Activated CD4-positive, alpha-beta T cell treated with anti-CD3 and anti-CD28 coated beads for 4 hours (primary cell): ENCODE data around the gene ZNF516.

Experiments
- DNase-seq, 2 donors: peaks; one replicate each; pipeline ENCODE4 v3.0.0-alpha.2; 2020

Gene ZNF516

DNA sequence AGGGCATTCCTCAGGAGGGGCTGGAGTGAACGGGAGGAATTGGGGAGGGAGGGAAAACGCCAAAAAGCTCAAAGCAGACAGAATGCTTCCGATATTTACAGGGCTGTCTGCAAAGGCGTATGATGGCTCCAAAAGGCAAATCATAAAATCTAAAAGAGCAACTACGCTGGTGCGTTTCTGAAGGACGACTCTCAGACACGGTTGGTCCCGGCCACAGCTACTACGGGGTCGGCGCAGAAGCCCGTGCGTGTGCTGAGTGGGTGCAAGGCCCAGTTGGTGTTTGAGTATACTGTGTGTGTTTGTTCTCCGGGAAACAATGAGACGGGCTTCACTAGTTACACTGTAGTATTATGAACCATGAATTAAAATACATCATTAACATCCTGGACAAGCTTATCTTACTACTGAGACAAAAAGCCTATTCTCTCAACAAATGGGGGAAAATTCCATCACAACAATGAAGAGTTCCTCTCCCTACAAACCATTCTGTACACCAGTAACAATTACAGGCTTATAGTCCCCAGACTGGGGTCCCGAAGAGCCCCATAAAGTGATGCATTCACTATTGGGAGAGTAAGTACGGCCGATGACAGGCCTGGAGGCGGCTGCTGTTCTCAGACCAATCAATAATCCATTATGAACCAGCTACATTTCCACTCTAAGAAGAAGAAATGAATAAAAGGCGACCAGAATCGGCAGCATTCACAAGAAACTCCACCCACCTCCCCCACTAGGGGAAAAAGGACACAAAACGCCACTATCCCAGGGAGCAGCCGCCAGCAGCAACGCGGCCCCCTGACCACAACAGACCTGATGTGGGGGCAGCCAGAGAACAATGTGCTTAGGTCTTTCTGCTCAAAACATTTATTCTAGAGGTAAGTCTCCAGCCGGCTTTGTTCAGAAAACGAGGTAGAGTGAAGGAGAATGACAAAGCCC is 43.4 kb downstream of the ZNF516 start:
- DNase-seq, result no peak

DNA sequence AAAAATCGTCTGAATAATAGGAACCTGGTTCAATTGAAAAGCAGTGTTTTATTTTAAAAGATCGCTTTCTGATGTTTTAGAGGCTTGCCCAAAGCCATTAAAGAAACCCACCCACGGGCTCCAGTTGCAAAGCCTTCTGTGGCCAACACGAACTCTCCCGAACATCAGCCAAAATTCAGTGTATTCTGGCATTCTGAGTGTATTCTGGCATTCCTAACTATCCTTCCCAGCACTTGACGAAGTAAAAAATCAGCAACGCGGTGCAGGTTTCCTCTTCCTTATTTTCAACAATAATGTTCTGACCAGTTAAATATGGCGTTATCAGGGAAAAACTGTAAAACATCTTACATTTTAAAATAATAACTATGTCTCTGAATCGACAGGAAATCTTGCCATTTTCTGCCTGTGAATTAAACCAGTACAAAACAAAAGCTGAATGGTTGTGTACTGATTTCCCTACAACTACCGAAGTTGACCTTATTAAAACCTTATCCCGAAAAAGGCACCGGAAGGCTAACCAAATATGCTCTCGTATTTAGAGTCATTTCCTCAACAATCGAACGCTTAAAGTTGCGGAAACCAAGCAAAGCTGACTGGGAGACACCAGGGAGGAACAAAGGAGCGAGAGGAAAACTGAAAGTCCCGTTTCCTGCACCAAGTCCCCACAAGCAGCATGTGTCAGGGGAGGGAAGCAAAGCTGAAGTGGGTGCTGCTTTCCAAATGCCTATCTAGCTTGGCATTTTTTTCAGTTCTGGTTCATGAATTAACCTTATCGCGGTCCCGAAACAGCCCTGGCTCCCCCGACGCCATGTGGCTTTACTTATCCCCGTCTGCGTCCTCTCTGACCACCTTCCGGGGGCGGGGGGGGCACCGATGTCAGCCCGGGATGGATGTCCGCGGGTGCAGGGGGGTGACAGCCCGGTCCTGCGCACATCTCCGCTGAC is 44.3 kb downstream of the ZNF516 start:
- DNase-seq, result no peak

DNA sequence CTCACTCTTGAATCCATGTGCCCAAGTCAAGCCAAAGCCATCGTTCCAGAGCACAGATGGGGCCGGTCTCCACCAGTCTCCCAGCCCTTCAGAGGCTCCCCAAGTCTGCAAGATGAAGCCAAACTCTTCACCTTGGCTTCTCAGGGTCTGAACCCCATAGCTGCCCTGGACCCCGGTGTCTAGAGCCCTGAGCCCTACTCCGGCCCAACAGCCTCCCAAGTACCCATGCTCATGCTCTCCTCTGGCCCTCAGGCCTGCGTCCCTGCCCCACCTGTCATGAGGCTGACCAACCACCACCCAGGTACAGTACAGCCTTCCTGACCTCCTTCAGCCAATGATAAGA is 46.0 kb downstream of the ZNF516 start:
- no peak for DNase-seq

DNA sequence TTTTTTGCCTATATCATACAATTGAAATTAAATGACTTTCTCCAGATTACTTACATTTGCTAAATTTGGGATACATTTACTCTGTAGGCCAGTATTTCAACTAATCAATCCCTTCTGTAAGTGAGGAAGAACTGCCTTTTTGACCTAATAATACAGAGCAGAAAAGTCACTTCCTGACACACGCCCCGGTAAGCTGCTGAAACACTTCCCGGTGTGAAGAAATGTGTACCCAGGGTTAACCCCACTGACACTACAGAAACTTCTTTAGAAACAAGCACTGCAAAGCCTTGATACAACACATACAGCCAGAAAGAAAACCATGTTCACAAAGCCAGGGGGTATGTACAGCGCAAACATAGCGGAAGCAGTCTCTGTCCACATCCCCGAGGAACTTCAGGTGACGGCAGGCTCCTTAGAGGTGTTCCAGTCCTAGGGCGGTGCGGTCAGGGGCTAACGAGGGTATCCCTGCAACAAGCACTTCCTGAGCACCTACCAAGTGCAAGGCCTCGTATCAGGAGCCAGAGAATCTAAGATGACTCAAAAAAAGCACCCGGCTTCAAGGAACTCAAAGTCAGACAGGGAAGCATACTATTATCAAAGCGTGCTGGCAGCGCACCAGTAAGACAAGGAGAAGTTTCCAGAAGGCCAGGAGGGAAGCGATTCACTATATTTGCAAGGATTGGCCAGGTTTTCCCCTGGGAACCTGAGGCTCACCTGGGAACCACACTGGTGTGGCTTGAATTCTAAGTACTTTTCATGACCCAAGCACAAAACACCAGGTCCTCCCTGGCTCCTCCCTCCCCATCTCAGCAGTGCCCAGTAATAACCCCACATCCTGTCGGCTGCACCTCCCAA is 46.6 kb downstream of the ZNF516 start:
- DNase-seq, result no peak

DNA sequence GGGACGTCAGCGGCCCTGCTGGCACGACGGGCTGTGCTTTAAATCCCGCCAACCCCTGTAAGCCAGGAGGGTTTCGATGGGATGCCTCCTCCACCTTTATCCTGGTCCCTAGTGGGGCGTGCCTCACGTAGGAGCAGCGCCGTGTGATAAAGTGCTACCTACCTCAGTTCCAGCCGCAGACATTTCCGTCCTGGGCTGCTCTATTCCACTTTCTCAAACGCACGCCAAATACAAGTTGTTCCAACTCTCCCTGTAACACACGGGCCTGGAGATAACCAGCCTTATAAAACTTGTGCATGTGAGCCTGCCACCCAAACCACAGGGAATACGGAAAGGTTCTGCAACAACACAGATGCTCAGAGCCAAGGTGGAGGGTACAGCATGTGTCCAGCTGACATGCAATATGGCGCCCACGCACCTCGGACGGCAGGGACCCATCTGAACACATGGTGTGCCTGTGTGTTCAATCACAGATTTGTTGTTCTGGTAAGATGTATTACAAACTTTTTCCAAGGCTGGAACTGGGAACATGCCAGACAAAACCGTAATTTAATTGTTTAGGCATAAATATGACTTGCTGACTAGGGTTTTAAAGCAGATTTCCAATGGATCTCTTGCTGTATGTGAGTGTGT is 47.7 kb downstream of the ZNF516 start:
- no peak for DNase-seq

DNA sequence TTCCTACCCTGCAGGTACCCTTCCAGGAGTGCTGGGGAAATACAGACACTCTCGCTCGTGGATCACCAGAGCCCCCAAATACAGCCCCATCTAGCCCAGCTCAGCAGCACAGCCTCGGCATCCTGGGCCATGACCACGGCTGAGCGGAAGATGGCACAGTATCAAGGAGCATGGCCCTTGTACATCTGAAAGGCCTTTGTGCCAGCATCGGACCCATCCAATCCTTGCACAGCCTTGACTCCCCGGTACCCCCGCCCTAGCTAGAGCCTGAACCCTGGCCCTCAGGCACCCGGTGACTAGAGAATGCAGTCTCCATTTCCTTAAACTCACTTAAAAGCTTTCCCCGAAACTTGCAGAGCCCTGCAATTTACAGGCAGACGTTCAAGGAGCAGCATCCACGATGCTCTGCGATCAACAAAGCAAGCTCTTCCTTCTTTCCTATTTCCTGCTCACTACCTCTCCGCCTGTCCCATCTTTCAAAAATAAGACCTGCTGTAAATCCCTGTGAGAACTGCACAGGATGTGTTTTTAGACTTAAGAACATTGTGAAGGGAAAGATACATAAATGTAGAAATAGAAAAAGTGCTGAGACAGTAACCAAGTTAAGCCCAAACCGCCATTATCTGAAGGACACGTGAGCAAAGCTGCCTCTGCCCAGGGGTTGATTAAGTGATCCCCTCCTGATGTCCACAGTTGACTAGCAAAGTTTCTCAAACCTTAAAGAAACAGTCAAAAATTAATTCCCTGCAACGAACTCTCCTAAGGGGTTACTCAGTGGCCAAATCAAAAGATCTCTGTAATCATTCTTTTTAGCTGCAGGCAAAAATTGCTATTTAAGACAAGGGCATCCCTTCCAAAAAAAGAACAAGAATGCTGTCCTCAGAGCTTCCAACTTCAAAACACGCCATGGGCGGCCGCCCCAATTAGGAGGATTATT is 48.5 kb downstream of the ZNF516 start:
- no peak for DNase-seq

DNA sequence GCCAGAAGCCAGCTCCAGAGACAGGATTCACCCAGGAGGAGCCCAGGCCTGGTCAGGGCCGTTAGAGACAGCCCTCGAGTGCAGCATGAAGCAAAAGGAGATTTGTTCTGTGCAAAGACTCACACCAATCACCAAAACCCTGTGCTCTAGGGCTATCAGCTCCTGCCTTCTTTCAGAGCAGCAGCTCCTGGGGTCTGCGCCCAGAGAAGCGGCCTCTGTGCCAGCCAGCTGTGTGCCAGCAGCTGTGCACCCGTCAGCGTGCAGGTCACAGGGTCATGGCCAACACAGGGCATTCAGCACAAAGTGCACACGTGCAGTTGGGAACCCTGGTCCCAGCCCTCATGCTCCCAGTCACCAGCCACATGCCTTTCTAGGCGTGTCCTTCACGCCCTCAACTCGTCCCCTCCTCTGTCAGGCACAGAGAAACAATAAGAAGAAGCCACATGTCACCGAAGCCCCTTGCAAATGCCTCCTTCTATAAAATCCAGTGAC is 49.3 kb downstream of the ZNF516 start:
- DNase-seq, result no peak

DNA sequence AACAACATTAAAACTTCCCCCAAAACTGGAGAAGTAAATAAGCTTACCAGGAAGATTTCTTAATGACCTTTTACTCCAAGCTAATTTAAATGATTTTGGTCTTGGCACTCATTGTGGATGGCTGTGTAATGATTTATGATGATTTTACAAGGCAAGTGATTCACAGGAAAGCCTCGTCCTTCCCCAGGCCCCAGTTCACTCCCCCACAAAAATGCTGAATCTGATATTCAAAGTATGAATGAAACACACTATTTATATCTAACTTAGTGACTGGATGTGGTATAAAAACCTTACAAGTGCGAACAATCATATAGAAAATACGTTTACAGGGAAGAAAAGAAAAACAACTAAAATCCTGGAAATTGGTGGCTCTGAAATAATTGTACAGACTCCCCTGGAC is 49.8 kb downstream of the ZNF516 start:
- DNase-seq, result no peak

DNA sequence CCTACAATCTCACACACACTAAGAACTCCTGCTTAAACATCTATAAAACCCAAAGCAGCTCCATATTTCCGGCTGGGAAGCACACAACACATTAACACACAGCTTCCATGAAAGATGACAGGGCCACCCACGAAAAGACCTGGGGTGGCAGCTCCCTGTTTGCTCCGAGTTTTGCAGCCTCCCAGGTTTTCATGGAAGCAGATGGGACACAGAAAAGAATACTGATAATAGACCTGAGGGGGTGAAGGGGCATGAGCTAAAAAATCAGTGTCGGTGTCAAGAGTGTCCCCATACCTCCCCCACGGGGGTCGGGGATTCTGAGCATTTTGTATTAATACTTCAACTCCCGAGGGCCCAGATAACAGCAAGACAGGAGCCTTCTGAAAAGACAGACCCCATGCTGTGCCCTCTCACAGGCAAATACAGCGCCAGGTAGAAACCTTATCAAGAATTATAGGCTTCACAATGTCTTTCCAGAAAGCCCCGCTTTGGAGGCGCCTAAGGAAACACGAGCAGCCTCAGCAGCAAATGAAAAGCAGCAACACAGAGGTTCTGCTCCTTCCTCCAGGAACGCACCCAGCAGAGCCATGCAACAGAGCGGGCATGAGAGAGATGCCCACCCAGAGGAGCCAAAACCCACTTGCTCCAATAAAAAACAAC is 50.5 kb downstream of the ZNF516 start:
- no peak for DNase-seq

DNA sequence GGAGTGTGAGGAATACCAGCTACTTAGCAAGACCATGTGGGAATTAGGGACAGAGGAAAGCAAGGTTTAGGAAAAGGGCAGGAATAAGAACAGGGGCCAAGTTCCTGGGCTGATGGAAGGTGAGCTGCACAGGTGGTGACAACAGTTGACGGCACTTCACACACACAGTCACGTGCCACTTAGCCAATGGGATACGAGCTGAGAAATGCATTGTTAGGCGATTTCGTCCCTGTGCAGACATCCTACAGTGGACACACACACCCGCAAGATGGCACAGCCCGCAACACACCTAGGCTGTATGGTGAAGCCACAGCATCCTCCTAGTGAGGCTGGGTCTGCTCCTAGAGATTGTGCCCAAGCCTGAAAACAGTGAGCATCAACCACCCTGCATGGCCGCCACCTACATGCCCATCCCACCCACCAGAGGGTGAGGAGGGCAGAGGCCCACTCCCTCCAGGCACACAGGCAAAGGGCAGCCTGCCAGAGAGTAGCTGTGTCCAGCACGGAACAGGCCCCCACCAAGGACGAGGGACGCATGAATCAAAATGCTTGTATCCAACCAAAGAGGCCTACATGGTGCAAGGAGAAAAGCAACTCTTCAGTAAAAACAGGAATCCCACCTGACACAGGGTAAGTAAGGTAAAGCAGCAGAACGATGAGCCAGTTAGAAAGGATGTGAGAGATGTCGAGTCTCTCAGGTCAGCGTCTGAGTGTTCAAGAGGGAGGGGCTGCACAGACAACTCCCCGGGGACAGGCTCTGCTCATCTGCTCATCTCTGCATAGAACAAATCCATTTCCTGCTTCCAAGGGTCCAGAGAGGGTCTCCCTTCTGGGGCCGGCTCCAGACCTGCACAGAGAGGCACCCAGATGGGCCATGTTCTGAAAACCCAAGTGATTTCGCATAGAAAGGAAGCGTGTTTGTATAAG is 51.3 kb downstream of the ZNF516 start:
- no peak for DNase-seq

DNA sequence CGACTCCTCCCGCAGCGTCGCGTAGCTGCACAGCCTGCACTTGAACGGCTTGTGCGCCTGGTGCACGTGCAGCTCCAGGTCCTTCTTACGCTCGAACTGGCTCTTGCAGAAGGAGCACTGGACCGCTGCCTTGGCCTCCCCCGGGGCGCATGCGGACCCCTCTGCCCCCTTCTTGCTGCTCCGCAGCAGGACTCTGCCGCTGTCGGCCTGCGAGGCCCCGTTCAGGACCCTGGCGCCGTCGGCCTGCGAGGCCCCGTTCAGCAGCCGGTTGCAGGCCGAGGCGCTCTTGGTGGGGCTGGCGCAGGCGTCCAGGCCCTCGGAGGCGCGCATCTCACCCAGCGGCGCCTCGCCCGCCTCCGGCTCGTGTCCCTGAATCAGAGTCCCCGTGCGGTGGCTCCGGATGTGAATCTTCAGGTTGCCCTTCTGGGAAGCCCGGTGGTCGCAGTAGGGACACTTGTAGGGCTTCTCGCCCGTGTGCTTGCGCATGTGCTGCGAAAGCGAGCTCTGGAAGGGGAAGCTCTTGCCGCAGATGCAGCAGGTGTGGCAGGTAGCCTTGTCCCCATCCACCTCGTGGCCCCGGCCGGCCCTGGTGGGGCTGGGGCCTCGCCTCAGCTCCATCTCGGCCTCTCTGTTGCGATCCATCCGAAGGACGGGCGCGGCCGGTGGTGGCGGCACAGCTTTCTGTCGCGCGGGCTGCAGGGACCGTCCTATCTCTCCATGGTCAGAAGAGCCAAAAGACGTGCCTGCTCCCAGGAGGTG is 52.5 kb downstream of the ZNF516 start:
- DNase-seq, result no peak

DNA sequence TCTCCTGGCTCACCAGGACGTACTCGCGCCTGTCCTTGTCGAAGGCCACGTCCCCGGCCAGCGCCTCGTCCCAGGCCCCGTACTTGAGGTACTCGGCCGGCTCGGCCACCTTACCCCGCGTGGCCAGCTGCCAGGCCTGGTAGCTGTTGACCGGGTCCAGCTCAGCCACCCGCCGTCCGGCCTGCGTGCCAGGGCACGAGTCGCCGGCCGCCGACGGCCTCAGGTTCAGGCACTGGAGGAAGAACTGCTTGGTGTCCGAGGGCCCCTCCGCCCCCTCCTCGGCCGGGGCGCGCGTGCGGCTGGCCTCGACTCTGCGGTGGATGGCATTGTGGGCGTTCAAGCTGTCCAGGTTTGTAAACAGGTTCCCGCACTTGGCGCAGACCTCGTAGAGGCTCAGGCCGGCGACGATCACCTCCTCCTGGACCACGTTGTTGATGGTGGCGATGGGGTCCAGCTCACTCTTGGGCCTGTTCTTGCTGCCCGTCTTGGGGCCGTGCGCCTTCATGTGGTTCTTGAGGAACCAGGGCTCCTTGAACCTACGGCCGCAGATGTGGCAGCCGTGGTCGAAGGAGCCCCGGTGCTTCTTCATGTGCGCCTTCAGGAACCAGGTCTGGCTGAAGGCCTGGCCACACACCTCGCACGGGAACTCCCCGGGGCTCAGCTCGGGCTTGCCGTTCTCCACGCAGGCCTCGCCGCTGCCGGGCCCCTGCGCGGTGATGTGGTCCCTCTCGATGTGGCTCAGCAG is 53.2 kb downstream of the ZNF516 start:
- no peak for DNase-seq

DNA sequence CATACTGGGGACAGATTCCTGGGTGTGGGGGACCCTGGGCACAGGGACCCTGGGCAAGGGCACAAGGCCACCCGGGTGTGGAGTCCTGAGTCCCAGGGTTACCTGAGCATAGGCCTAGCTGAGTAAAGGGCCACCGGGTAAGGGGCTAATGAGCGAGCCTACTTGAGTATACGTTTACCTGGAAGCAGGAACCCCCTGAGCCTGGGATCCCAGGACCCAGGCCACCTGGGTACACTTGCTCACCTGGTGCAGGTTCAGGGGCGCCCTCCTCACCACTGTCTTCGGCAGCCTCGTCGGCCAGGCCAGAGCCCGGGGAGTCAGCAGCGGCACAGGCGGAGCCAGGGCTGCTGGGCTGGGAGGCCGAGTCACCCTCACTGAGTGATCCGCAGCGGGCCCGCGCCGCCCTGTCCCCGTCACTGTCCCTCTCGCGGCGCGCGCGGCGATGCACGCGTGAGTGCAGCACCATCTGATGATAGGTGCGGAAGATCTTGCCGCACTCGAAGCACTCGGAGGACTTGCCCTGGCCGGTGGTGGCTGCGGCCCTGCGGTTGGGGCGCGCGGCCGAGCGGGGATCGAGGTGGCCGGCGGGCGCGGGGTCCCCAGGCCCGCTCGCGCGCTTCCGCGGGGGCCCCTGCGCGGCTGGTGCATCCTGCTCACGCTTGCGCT is 53.9 kb downstream of the ZNF516 start:
- DNase-seq, result no peak

DNA sequence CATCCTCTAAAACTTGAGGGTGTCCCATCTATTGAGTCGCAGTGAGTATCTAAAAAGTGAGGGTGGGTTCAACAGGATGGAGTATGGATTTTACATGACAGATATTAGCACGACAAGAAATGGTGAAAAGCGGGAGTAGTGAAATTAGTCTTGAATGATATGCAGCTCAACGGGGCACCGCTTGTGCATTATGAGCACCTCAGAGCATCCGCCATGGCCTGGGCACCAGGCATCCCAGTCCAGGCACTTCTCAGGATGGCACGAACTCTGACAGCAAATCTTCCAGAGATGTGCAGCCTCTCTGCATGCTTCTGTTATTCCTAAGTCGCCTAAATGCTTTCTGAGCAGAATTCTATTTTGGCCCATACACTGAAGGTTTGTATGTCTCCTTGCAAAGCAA is 57.1 kb downstream of the ZNF516 start:
- no peak for DNase-seq

DNA sequence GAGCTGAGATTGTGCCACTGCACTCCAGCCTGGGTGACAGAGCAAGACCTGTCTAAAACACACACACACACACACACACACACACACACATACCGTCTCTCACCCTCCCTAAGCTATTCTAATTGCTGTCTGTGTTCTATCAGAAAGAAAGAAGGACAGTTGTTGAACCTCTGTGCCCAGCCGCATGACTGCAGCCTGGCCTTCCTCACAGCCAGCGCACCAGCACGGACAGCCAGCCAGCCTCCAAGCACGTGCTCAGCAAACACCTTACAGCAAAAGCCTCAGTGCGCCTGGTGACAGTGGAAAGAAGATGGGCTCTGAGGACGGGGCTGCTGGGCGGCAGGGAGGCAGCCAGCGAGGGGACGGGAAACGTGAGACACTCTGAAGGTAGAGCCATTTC is 58.0 kb downstream of the ZNF516 start:
- DNase-seq, result no peak

DNA sequence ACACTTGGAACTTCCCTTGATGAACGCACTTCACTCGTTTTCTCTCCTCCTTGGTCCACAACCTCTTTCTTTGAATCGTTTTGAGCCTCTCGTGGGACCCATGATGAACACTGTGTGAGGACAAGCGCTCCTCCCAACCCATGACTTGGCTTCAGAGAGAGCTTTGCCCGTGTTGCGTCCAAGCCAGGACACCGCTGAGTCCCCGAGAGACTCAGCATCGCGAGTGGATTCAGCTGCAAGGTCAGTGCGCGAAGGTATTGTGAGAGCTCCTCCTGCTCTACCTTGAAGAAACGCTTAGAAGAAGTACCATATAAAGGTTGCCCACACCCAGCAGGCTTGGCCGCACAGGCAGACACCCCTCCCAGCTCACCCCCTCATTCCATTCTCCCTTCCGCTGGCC is 58.7 kb downstream of the ZNF516 start:
- no peak for DNase-seq

DNA sequence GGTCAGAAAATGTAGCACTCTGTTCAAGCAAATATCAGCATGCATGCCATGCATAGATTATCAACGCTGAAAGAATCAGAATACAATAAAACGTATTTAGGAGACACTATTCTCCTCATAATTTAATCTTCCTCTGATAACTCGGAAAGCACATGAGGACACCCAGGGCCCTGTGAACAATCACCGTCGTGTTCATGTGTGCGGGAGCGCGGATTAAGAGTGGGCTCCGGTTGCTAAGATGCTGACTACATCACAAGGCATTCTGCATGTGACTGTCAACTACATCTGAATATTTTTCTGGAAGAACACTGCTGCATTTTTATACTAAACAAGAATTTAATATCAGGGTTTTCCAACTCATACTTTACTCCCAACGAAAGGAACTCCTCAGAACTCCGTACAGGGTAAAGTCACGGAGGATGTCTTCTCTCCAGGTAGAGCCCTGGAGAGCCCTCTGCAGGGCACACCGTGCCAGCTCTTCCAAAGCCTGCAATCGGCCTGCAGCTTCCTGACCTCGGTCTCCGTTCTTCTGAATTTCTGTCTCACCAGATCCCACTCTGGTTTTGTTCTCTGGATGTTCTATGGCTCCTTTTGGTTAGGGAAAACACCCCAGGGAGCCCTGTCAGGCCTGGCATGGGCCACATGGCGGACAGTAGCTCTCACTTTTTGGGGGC is 59.6 kb downstream of the ZNF516 start:
- no peak for DNase-seq
